Sigmoid colon (tissue), 7 donors: ENCODE results near the gene ALAS2. TPM values are rescaled to one million over a fixed set of nuclear protein-coding genes. Genes with fewer than 3 reads are reported as not detected.

Experiments used
- DNase-seq: peaks from one replicate; pipeline ENCODE4 v3.0.0-alpha.2; 2019
- H3K27ac ChIP-seq, 4 donors: fragments of 200-600 bp; sonication (generic); one replicate each; pipeline ENCODE4 v1.5.1; 2016 to 2019; ENCODE audit warnings: mild to moderate bottlenecking in 1 of 4
- H3K27me3 ChIP-seq, 3 donors: fragments of 200-600 bp; sonication (generic); one replicate each; pipeline ENCODE4 v1.5.1; 2019; ENCODE audit warnings: mild to moderate bottlenecking in 1 of 3
- H3K36me3 ChIP-seq, 4 donors: fragments of 200-600 bp; sonication (generic); one replicate each; pipeline ENCODE4 v1.5.1; 2016 to 2019
- H3K4me1 ChIP-seq, 4 donors: fragments of 200-600 bp; sonication (generic); one replicate each; pipeline ENCODE4 v1.5.1; 2017 to 2019
- H3K4me3 ChIP-seq, 4 donors: fragments of 200-600 bp; sonication (generic); one replicate each; pipeline ENCODE4 v1.5.1; 2017 to 2019; ENCODE audit warnings: mild to moderate bottlenecking in 2 of 4, moderate library complexity in 1 of 4
- H3K9me3 ChIP-seq, 4 donors: fragments of 200-600 bp in 3 of 4; sonication (generic) in 3 of 4; one replicate each; pipeline versions ENCODE4 v1.5.1 to v1.6.1; 2013 to 2019
- EP300 ChIP-seq, 4 donors: sonication (generic); formaldehyde crosslinking; IDR thresholded peaks; one replicate each; pipeline ENCODE4 v1.6.1; 2017; ENCODE audit warnings: antibody characterized with exemption in 4 of 4
- POLR2A ChIP-seq, 2 donors: fragments of 450-650 bp; IDR thresholded peaks; one replicate each; pipeline ENCODE4 v1.6.1; 2016; ENCODE audit warnings: antibody characterized with exemption in 2 of 2, mild to moderate bottlenecking in 2 of 2, moderate library complexity in 2 of 2
- POLR2AphosphoS5 ChIP-seq, 4 donors: sonication (generic); formaldehyde crosslinking; IDR thresholded peaks; one replicate each; pipeline ENCODE4 v1.6.1; 2017; ENCODE audit warnings: antibody characterized with exemption in 4 of 4
- WGBS, 2 donors: extraction: QIAGEN DNeasy Blood & Tissue Kit; methylation state at CpG; one replicate each; pipeline ENCODE4 v1.1.7; 2013; 5-methylcytosine and 5-hydroxymethylcytosine counted together
- intact Hi-C: fragments of 100-400 bp; cut with DNase I; formaldehyde crosslinking; loops from one replicate; pipeline ENCODE4 v1.15.1; 2023
- polyA plus RNA-seq, 3 donors: library from polyadenylated mRNA; stranded (reverse); fragments of 200-250 nt; gene quantifications; one replicate each; pipeline ENCODE4 v1.2.3, GENCODE V29; 2013
- total RNA-seq, 4 donors: library from RNA; depleted of rRNA; stranded (reverse); fragments of >200 nt; gene quantifications; one replicate each; pipeline ENCODE4 v1.1.0, GENCODE V29; 2016
- TF ChIP-seq, protein P1 (sequence below), 4 experiments: fragments of 450-650 bp in 3 of 4; fragments of 200-600 bp in 1 of 4; IDR thresholded peaks; one replicate each; pipeline ENCODE4 v1.5.1; 2016 to 2019; ENCODE audit warnings: antibody characterized with exemption in 4 of 4, mild to moderate bottlenecking in 3 of 4, moderate library complexity in 2 of 4
- donor health status: healthy with polysubstance abuse.
- donor health status: Bipolar disorder and iron deficiency.
- donor health status: healthy.

The ALAS2 gene
- total and polyA plus RNA-seq, 7 donors = not detected

- H3K36me3 ChIP-seq = no peaks in the 10 kb centered on the region
- H3K4me1 ChIP-seq = no peaks in the 10 kb centered on the region
- H3K4me3 ChIP-seq = no peak overlapping the region
- DNase-seq = no peak
- H3K27ac ChIP-seq = no peak overlapping the region
- no peaks in the 10 kb centered on the region for H3K27me3 ChIP-seq
- TF ChIP-seq POLR2A (IDR thresholded peaks at IDR 0.05) (no peak), POLR2AphosphoS5 (IDR thresholded peaks at IDR 0.05) (no peak), EP300 (IDR thresholded peaks at IDR 0.05) (no peak)
- TF ChIP-seq, protein P1, sequence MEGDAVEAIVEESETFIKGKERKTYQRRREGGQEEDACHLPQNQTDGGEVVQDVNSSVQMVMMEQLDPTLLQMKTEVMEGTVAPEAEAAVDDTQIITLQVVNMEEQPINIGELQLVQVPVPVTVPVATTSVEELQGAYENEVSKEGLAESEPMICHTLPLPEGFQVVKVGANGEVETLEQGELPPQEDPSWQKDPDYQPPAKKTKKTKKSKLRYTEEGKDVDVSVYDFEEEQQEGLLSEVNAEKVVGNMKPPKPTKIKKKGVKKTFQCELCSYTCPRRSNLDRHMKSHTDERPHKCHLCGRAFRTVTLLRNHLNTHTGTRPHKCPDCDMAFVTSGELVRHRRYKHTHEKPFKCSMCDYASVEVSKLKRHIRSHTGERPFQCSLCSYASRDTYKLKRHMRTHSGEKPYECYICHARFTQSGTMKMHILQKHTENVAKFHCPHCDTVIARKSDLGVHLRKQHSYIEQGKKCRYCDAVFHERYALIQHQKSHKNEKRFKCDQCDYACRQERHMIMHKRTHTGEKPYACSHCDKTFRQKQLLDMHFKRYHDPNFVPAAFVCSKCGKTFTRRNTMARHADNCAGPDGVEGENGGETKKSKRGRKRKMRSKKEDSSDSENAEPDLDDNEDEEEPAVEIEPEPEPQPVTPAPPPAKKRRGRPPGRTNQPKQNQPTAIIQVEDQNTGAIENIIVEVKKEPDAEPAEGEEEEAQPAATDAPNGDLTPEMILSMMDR (IDR thresholded peaks at IDR 0.05) = no peak
- intact Hi-C loops = no loop called here
- no peaks in the 10 kb centered on the region for H3K9me3 ChIP-seq
Observed at GRCh38 chrX:54978448-54978847, 52.3 kb downstream of the ALAS2 start.

DNA sequence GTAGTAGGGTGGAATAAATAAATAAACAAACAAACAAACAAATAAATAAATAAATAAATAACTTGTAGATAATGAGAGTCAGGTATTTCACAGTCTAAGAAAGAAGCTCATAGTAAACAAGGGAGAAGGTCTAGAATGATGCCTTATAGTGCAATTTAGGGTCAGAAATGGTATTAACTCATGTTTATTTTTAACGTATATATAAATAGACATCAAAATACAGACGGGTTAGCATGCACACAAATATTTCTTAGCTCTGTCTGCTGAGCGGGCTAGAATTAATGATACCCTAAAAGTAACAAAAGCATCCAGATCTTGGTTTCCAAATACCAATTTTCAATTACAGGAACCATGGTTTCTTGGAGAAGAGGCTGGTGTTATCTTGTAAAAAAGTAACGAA lies 53.4 kb downstream of the ALAS2 start:
- no peaks in the 10 kb centered on the region for H3K27me3 ChIP-seq
- H3K4me1 ChIP-seq = no peaks in the 10 kb centered on the region
- 79 to 89% methylated on average over 4 of the region's 4 CpGs for WGBS, 2 donors
- no peak overlapping the region for H3K4me3 ChIP-seq
- TF ChIP-seq EP300 (IDR thresholded peaks at IDR 0.05) (no peak), POLR2AphosphoS5 (IDR thresholded peaks at IDR 0.05) (no peak)
- TF ChIP-seq, protein P1 (IDR thresholded peaks at IDR 0.05) = no peak
- H3K9me3 ChIP-seq = no peaks in the 10 kb centered on the region
- no peak overlapping the region for H3K27ac ChIP-seq
- intact Hi-C loops = no loop called here
- no peaks in the 10 kb centered on the region for H3K36me3 ChIP-seq
- DNase-seq = no peak

GRCh38 chrX:54964766-54965497 lies 65.8 kb downstream of the ALAS2 start:
- no peaks in the 10 kb centered on the region for H3K27me3 ChIP-seq
- WGBS, 2 donors = 67 to 82% methylated on average over 4 of the region's 4 CpGs
- TF ChIP-seq, protein P1 (IDR thresholded peaks at IDR 0.05) = no peak
- no peak for TF ChIP-seq POLR2AphosphoS5 (IDR thresholded peaks at IDR 0.05)
- TF ChIP-seq EP300 (IDR thresholded peaks at IDR 0.05) = no peak
- TF ChIP-seq POLR2A (IDR thresholded peaks at IDR 0.05) = no peak
- DNase-seq = no peak
- H3K4me1 ChIP-seq = no peaks in the 10 kb centered on the region
- H3K4me3 ChIP-seq = no peak overlapping the region
- no peaks in the 10 kb centered on the region for H3K9me3 ChIP-seq
- no peak overlapping the region for H3K27ac ChIP-seq
- intact Hi-C loops = no loop called here
- H3K36me3 ChIP-seq = no peaks in the 10 kb centered on the region

GRCh38 chrX:54961750-54962149 lies 69.0 kb downstream of the ALAS2 start:
- TF ChIP-seq EP300 (IDR thresholded peaks at IDR 0.05) = no peak
- TF ChIP-seq POLR2AphosphoS5 (IDR thresholded peaks at IDR 0.05) = no peak
- TF ChIP-seq, protein P1 (IDR thresholded peaks at IDR 0.05) = no peak
- no peaks in the 10 kb centered on the region for H3K9me3 ChIP-seq
- WGBS, 2 donors = 94 to 96% methylated on average over 1 of the region's 1 CpG

More at GRCh38 chrX:54961750-54962149, 69.0 kb downstream of the ALAS2 start:
- Histone ChIP-seq H3K27ac (no peak overlapping the region), H3K4me3 (no peak overlapping the region), H3K36me3 (no peaks in the 10 kb centered on the region), H3K27me3 (no peaks in the 10 kb centered on the region), H3K4me1 (no peaks in the 10 kb centered on the region)
- no peak for DNase-seq
- intact Hi-C loops = no loop called here

Other genes with a start within 250 kb of the ALAS2 start
- gene ITIH6, start 232.7 kb downstream of the ALAS2 start, total RNA-seq = under 1 TPM in 1 of 4 donors, not detected in 3; under 0.01 TPM
- not detected for gene ITIH6, start 232.7 kb downstream of the ALAS2 start, polyA plus RNA-seq
- 100 to 1,000 TPM; 132 to 152 (median 143) TPM for gene MAGED2, start 223.2 kb downstream of the ALAS2 start, total RNA-seq
- gene MAGED2, start 223.2 kb downstream of the ALAS2 start, polyA plus RNA-seq = 10 to 100 TPM; 44.9 to 63.4 (median 51.1) TPM
- 10 to 100 TPM in 2 of 4 donors, 1 to 10 TPM in 2; 5.8 to 19.9 (median 9.5) TPM for gene TRO, start 110.2 kb downstream of the ALAS2 start, total RNA-seq
- 1 to 10 TPM in 2 of 3 donors, under 1 TPM in 1; 0.92 to 2.1 (median 1.2) TPM for gene TRO, start 110.2 kb downstream of the ALAS2 start, polyA plus RNA-seq
- 1 to 10 TPM in 1 of 4 donors, under 1 TPM in 2, not detected in 1; 0.49 to 1.1 (median 0.55) TPM for gene PFKFB1, start 36.8 kb downstream of the ALAS2 start, total RNA-seq
- gene PFKFB1, start 36.8 kb downstream of the ALAS2 start, polyA plus RNA-seq = under 1 TPM in 1 of 3 donors, not detected in 2; 0.44 TPM
- 1 to 10 TPM; 3.9 to 5.7 (median 4.6) TPM for gene APEX2, start 30.6 kb downstream of the ALAS2 start, total RNA-seq
- 10 to 100 TPM; 12.6 to 18.7 (median 17.7) TPM for gene APEX2, start 30.6 kb downstream of the ALAS2 start, polyA plus RNA-seq
- gene PAGE2B, start 44.1 kb upstream of the ALAS2 start, total RNA-seq = not detected
- gene PAGE2B, start 44.1 kb upstream of the ALAS2 start, polyA plus RNA-seq = not detected
- gene PAGE2, start 58.0 kb upstream of the ALAS2 start, total RNA-seq = not detected
- gene PAGE2, start 58.0 kb upstream of the ALAS2 start, polyA plus RNA-seq = not detected
- not detected for gene PAGE5, start 189.4 kb upstream of the ALAS2 start, total RNA-seq
- gene PAGE5, start 189.4 kb upstream of the ALAS2 start, polyA plus RNA-seq = not detected
- not detected for gene PAGE3, start 233.9 kb upstream of the ALAS2 start, total RNA-seq
- gene PAGE3, start 233.9 kb upstream of the ALAS2 start, polyA plus RNA-seq = not detected